Right renal cortex interstitium (tissue), 3 donors: ENCODE measurements around the gene FOXO3. TPM values are rescaled to one million over a fixed set of nuclear protein-coding genes. Genes with fewer than 3 reads are reported as not detected.
"Not testable (repeated sequence)": the region's sequence is repeated elsewhere in the genome, so short reads cannot be mapped to it uniquely, and the experiment has no call there.

Experiments used
- DNase-seq, 3 donors: peaks; one replicate each; pipeline ENCODE4 v3.0.0-alpha.2; 2013; ENCODE audit warnings: low read depth in 3 of 3, low spot score in 2 of 3
- polyA plus RNA-seq, 3 donors: library from polyadenylated mRNA; unstranded; fragments of 120-200 nt; gene quantifications; one replicate each; pipeline ENCODE4 v1.2.1, GENCODE V29; 2013; ENCODE audit not compliant: insufficient read length in 3 of 3

The FOXO3 gene
- polyA plus RNA-seq, 3 donors: 48.0 to 53.2 (median 49.9) TPM

GRCh38 chr6:108655806-108656651 is 95.3 kb downstream of the FOXO3 start:
- no peak for DNase-seq

GRCh38 chr6:108656836-108657235 is 96.1 kb downstream of the FOXO3 start:
- no peak for DNase-seq

GRCh38 chr6:108658174-108658573 is 97.5 kb downstream of the FOXO3 start:
- DNase-seq: no peak

GRCh38 chr6:108658785-108659184 is 98.1 kb downstream of the FOXO3 start:
- not testable (repeated sequence) for DNase-seq

GRCh38 chr6:108660251-108660650 is 99.5 kb downstream of the FOXO3 start:
- DNase-seq: no peak

- no peak for DNase-seq
These were observed 100.7 kb downstream of the FOXO3 start for GRCh38 chr6:108661430-108661829.

GRCh38 chr6:108661982-108662381 is 101.3 kb downstream of the FOXO3 start:
- DNase-seq: no peak

- DNase-seq: no peak
These were observed 102.0 kb downstream of the FOXO3 start for GRCh38 chr6:108662702-108663101.

- not testable (repeated sequence) for DNase-seq
These were observed 102.9 kb downstream of the FOXO3 start for GRCh38 chr6:108663494-108664064.

GRCh38 chr6:108665495-108666196 is 104.9 kb downstream of the FOXO3 start:
- no peak for DNase-seq

GRCh38 chr6:108666656-108667260 is 106.0 kb downstream of the FOXO3 start:
- no peak for DNase-seq

GRCh38 chr6:108667993-108668392 is 107.3 kb downstream of the FOXO3 start:
- DNase-seq: no peak

GRCh38 chr6:108669673-108670072 is 109.0 kb downstream of the FOXO3 start:
- DNase-seq: no peak

GRCh38 chr6:108671175-108671574 is 110.5 kb downstream of the FOXO3 start:
- no peak for DNase-seq

- DNase-seq: no peak
These were observed 111.1 kb downstream of the FOXO3 start for GRCh38 chr6:108671790-108672189.

- no peak for DNase-seq
These were observed 111.9 kb downstream of the FOXO3 start for GRCh38 chr6:108672641-108673040.

GRCh38 chr6:108673153-108673552 is 112.4 kb downstream of the FOXO3 start:
- DNase-seq: no peak

GRCh38 chr6:108673602-108674001 is 112.9 kb downstream of the FOXO3 start:
- DNase-seq: no peak

GRCh38 chr6:108675226-108676200 is 114.8 kb downstream of the FOXO3 start:
- DNase-seq: no peak

GRCh38 chr6:108676555-108676954 is 115.8 kb downstream of the FOXO3 start:
- DNase-seq: no peak
